Stimulated activated CD4-positive, alpha-beta T cell treated with anti-CD3 and anti-CD28 coated beads, Interleukin-15, amount 100 ng/mL, for 24 hours (primary cell): ENCODE measurements around the gene OR11H1.
"Not testable (repeated sequence)": the region's sequence is repeated elsewhere in the genome, so short reads cannot be mapped to it uniquely, and the experiment has no call there.

Experiments
- DNase-seq: peaks from one replicate; pipeline ENCODE4 v3.0.0-alpha.2; 2020

The OR11H1 gene

GRCh38 chr22:15527892-15528291, at the start of gene OR11H1:
OR11H1 (plus strand) TSS chr22:15528192; CDS start chr22:15528192, 0 bp downstream.
- DNase-seq: not testable (repeated sequence)

- not testable (repeated sequence) for DNase-seq
Measured at GRCh38 chr22:15509967-15510366, 18.0 kb upstream of the OR11H1 start.

- not testable (repeated sequence) for DNase-seq
Measured at GRCh38 chr22:15515896-15516295, 12.1 kb upstream of the OR11H1 start.

- DNase-seq: not testable (repeated sequence)
Measured at GRCh38 chr22:15553767-15554166, 25.8 kb downstream of the OR11H1 start.

GRCh38 chr22:15563461-15563860, 35.5 kb downstream of the OR11H1 start:
- not testable (repeated sequence) for DNase-seq

- DNase-seq: not testable (repeated sequence)
Measured at GRCh38 chr22:15565063-15565462, 37.1 kb downstream of the OR11H1 start.
